Lower leg skin (tissue), 4 donors: ENCODE results near the gene PDCD11. TPM values are rescaled to one million over a fixed set of nuclear protein-coding genes. Genes with fewer than 3 reads are reported as not detected.
"Not testable (repeated sequence)": the region's sequence is repeated elsewhere in the genome, so short reads cannot be mapped to it uniquely, and the experiment has no call there.

Experiments used
- DNase-seq, 2 donors: peaks; one replicate each; pipeline ENCODE4 v3.0.0-alpha.2; 2019; ENCODE audit warnings: low spot score in 2 of 2
- H3K4me3 ChIP-seq: fragments of 200-600 bp; sonication (generic); 2 replicates; pipeline ENCODE4 v1.5.1; 2017; ENCODE audit warnings: mild to moderate bottlenecking, low read depth; ENCODE audit not compliant: poor library complexity, severe bottlenecking
- CTCF ChIP-seq, 3 donors: fragments of 450-650 bp; IDR thresholded peaks; one replicate each; pipeline ENCODE4 v1.5.1; 2016; ENCODE audit warnings: antibody characterized with exemption in 3 of 3, mild to moderate bottlenecking in 3 of 3, moderate library complexity in 2 of 3
- POLR2A ChIP-seq, 2 donors: fragments of 450-650 bp; IDR thresholded peaks; one replicate each; pipeline ENCODE4 v1.6.1; 2016 to 2017; ENCODE audit warnings: antibody characterized with exemption in 2 of 2, mild to moderate bottlenecking in 1 of 2, moderate library complexity in 1 of 2
- WGBS, 2 donors: methylation state at CpG; one replicate each; pipeline ENCODE4 v1.1.5; 2018; 5-methylcytosine and 5-hydroxymethylcytosine counted together
- intact Hi-C: fragments of 100-400 bp; cut with DNase I; formaldehyde crosslinking; loops from one replicate; pipeline ENCODE4 v1.15.0; 2023; ENCODE audit warnings: low total_unique reads
- total RNA-seq, 4 donors: library from RNA; depleted of rRNA; stranded (reverse); fragments of >200 nt; gene quantifications; one replicate each; pipeline ENCODE4 v1.1.0, GENCODE V29; 2016

PDCD11 gene
- total RNA-seq, 4 donors from 2014 or later = 14.2 to 23.1 (median 20.5) TPM

- no peak overlapping the region for H3K4me3 ChIP-seq
- TF ChIP-seq CTCF (IDR thresholded peaks at IDR 0.05) = no peak
- no peak for TF ChIP-seq POLR2A (IDR thresholded peaks at IDR 0.05)
- no peak for DNase-seq
- WGBS, 2 donors = 71 to 75% methylated on average over 5 of the region's 5 CpGs
- intact Hi-C loops = no loop called here
Measured at GRCh38 chr10:103355906-103356599, 40.4 kb upstream of the PDCD11 start.

- WGBS, 2 donors = 91 to 94% methylated on average over 4 of the region's 4 CpGs
- H3K4me3 ChIP-seq, intact Hi-C loops, DNase-seq: not testable (repeated sequence)
Measured at GRCh38 chr10:103359493-103359892, 36.9 kb upstream of the PDCD11 start.

- DNase-seq, H3K4me3 ChIP-seq, intact Hi-C loops: not testable (repeated sequence)
- 87 to 89% methylated on average over 9 of the region's 9 CpGs for WGBS, 2 donors
Measured at GRCh38 chr10:103360791-103361190, 35.6 kb upstream of the PDCD11 start.

GRCh38 chr10:103367379-103367781 lies 29.0 kb upstream of the PDCD11 start:
- intact Hi-C loops = no loop called here
- WGBS, 2 donors = 42 to 54% methylated on average over 10 of the region's 10 CpGs
- peak overlapping the region; percentile 78 for H3K4me3 ChIP-seq
- TF ChIP-seq CTCF (IDR thresholded peaks at IDR 0.05) (no peak), POLR2A (IDR thresholded peaks at IDR 0.05) (no peak)
- DNase-seq = no peak

- peak; percentile 94 to 97 for DNase-seq
- intact Hi-C loops = no loop called here
- 0 to 1% methylated on average over 18 to 45 of the region's 81 CpGs for WGBS, 2 donors
- TF ChIP-seq POLR2A (IDR thresholded peaks at IDR 0.05) = peak in 1 of 2 donors; percentile 18
- TF ChIP-seq CTCF (IDR thresholded peaks at IDR 0.05) = no peak
- H3K4me3 ChIP-seq = peak within 1 kb of the TSS; percentile 78
Measured at GRCh38 chr10:103367782-103368518, 28.5 kb upstream of the PDCD11 start, which contains the start of gene TAF5. Gene TAF5, plus strand, starts transcription at chr10:103367976. Its CDS starts 14 bp downstream, at chr10:103367990.

GRCh38 chr10:103373544-103373943 lies 22.9 kb upstream of the PDCD11 start:
- intact Hi-C loops = no loop called here
- WGBS, 2 donors = 78 to 82% methylated on average over 3 of the region's 3 CpGs
- TF ChIP-seq CTCF (IDR thresholded peaks at IDR 0.05) = no peak
- no peak for TF ChIP-seq POLR2A (IDR thresholded peaks at IDR 0.05)
- peak in 1 of 2 donors; percentile 2 for DNase-seq
- no peak overlapping the region for H3K4me3 ChIP-seq
